Measurements from ENCODE around the gene ZSWIM6.

ZSWIM6 gene

GRCh38 chr5:61333321-61333953, 1.4 kb downstream of the ZSWIM6 start:
- no peak for DNase-seq

GRCh38 chr5:61333954-61334867, 2.2 kb downstream of the ZSWIM6 start:
- no peak for DNase-seq

- DNase-seq = no peak
Measured at GRCh38 chr5:61334868-61335615, 3.0 kb downstream of the ZSWIM6 start.

- no peak for DNase-seq
Measured at GRCh38 chr5:61339764-61340163, 7.7 kb downstream of the ZSWIM6 start.

- no peak for DNase-seq
Measured at GRCh38 chr5:61340775-61341361, 8.8 kb downstream of the ZSWIM6 start.

GRCh38 chr5:61342071-61342501, 10.0 kb downstream of the ZSWIM6 start:
- no peak for DNase-seq

- no peak for DNase-seq
Measured at GRCh38 chr5:61344187-61344944, 12.3 kb downstream of the ZSWIM6 start.

- no peak for DNase-seq
Measured at GRCh38 chr5:61346511-61346910, 14.5 kb downstream of the ZSWIM6 start.

GRCh38 chr5:61347080-61347479, 15.0 kb downstream of the ZSWIM6 start:
- DNase-seq = no peak

- no peak for DNase-seq
Measured at GRCh38 chr5:61348447-61348846, 16.4 kb downstream of the ZSWIM6 start.

GRCh38 chr5:61349935-61350334, 17.9 kb downstream of the ZSWIM6 start:
- DNase-seq = no peak

GRCh38 chr5:61350535-61350934, 18.5 kb downstream of the ZSWIM6 start:
- DNase-seq = no peak

- DNase-seq = no peak
Measured at GRCh38 chr5:61351733-61352132, 19.7 kb downstream of the ZSWIM6 start.

GRCh38 chr5:61352180-61352579, 20.1 kb downstream of the ZSWIM6 start:
- no peak for DNase-seq

GRCh38 chr5:61352612-61353156, 20.6 kb downstream of the ZSWIM6 start:
- DNase-seq = no peak

GRCh38 chr5:61353293-61353692, 21.2 kb downstream of the ZSWIM6 start:
- DNase-seq = no peak

- no peak for DNase-seq
Measured at GRCh38 chr5:61354199-61354598, 22.1 kb downstream of the ZSWIM6 start.

GRCh38 chr5:61357745-61358144, 25.7 kb downstream of the ZSWIM6 start:
- DNase-seq = no peak

GRCh38 chr5:61362796-61363368, 30.8 kb downstream of the ZSWIM6 start:
- DNase-seq = no peak

- no peak for DNase-seq
Measured at GRCh38 chr5:61363401-61364114, 31.5 kb downstream of the ZSWIM6 start.
